ENCODE data around the gene DNAJC11. TPM values are rescaled to one million over a fixed set of nuclear protein-coding genes. Genes with fewer than 3 reads are reported as not detected.

DNAJC11 gene
- total RNA-seq, 3 donors from 2014 or later = 23.0 to 30.5 (median 25.6) TPM

- TF ChIP-seq POLR2AphosphoS5 (IDR thresholded peaks at IDR 0.05) (no peak), CTCF (IDR thresholded peaks at IDR 0.05) (no peak), POLR2A (IDR thresholded peaks at IDR 0.05) (no peak)
- Histone ChIP-seq H3K36me3 (no peaks in the 10 kb centered on the region), H3K4me3 (no peak overlapping the region), H3K4me1 (no peaks in the 10 kb centered on the region), H3K27me3 (no peaks in the 10 kb centered on the region), H3K9me3 (no peaks in the 10 kb centered on the region), H3K27ac (no peak overlapping the region)
- intact Hi-C loops (cut with DNase I; ENCODE audit: low total_unique reads) = no loop called here
- DNase-seq (ENCODE audit: low spot score in 2 of 2) = no peak
Measured at GRCh38 chr1:6688001-6688400, 13.6 kb downstream of the DNAJC11 start.

GRCh38 chr1:6686294-6686693, 15.3 kb downstream of the DNAJC11 start:
- Histone ChIP-seq H3K36me3 (no peaks in the 10 kb centered on the region), H3K9me3 (no peaks in the 10 kb centered on the region), H3K4me3 (no peak overlapping the region), H3K27me3 (no peaks in the 10 kb centered on the region), H3K27ac (no peak overlapping the region), H3K4me1 (no peaks in the 10 kb centered on the region)
- no peak for DNase-seq (ENCODE audit: low spot score in 2 of 2)
- intact Hi-C loops (cut with DNase I; ENCODE audit: low total_unique reads) = no loop called here
- TF ChIP-seq POLR2AphosphoS5 (IDR thresholded peaks at IDR 0.05) (no peak), POLR2A (IDR thresholded peaks at IDR 0.05) (no peak)

DNA sequence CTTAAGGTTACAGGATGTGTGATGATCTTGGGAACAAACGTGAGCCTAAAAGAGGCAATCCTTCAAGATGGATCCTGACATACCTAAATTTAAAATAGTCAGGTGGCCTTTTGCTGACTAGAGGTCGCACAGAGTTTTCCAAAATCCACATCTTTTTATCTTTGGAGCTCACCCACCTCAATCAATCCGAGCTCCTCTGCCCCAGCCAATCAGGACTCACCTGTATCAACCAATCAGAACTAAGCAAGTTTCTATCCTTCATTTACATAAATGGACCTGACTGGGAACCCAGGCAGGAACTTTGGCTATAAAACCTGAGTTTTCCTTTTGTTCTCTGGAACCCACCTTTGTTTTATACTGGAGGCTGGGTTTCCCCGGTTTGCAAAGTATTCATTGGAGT, 16.2 kb downstream of the DNAJC11 start:
- H3K36me3 ChIP-seq = no peaks in the 10 kb centered on the region
- H3K9me3 ChIP-seq = no peaks in the 10 kb centered on the region
- no peak overlapping the region for H3K4me3 ChIP-seq
- no peaks in the 10 kb centered on the region for H3K4me1 ChIP-seq
- H3K27ac ChIP-seq = no peak overlapping the region
- DNase-seq (ENCODE audit: low spot score in 2 of 2) = no peak
- no peak for TF ChIP-seq POLR2AphosphoS5 (IDR thresholded peaks at IDR 0.05)
- TF ChIP-seq CTCF (IDR thresholded peaks at IDR 0.05) = no peak
- no peak for TF ChIP-seq POLR2A (IDR thresholded peaks at IDR 0.05)
- H3K27me3 ChIP-seq = no peaks in the 10 kb centered on the region
- intact Hi-C loops (cut with DNase I; ENCODE audit: low total_unique reads) = no loop called here

DNA sequence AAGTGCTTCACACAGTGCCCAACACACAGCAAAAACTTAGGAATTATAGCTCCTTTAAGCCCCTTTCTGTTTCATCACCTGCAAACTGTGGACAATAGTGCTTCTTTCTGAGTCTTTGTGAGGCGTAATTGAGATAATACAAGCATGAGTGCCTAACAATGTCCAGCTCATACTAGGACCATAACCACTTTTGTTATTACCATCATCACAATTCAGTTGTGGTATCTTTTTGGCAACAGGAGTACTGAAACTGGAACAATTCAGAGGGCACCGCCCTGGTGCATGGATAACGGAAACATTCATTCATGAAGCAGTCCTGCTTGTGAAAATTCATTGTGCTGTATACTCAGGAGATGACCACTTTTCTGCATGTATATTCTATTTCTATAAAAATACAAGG, 18.2 kb downstream of the DNAJC11 start:
- Histone ChIP-seq H3K9me3 (no peaks in the 10 kb centered on the region), H3K27ac (no peak overlapping the region), H3K4me3 (no peak overlapping the region), H3K36me3 (no peaks in the 10 kb centered on the region), H3K4me1 (no peaks in the 10 kb centered on the region), H3K27me3 (no peaks in the 10 kb centered on the region)
- DNase-seq (ENCODE audit: low spot score in 2 of 2) = no peak
- intact Hi-C loops (cut with DNase I; ENCODE audit: low total_unique reads) = no loop called here
- TF ChIP-seq CTCF (IDR thresholded peaks at IDR 0.05) = no peak
- TF ChIP-seq POLR2A (IDR thresholded peaks at IDR 0.05) = no peak
- no peak for TF ChIP-seq POLR2AphosphoS5 (IDR thresholded peaks at IDR 0.05)

DNA sequence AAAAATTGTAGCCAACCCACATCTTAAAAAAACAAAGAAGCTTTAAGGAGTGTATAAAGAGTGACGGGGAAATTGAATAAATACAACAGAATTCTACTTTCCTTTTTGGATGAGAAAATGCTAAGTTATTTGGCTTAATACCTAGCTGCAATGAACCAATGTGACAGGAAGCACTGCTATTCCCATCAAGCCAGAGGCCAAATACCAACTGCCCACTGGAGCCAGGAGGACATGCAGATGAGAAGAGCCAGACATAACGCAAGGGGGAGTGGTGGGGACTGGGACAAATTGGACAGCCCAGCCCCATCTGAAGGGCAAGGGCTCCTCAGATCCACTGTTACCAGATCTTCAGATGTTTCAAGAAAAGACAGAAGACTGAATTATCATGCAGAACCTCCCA, 25.7 kb downstream of the DNAJC11 start:
- H3K9me3 ChIP-seq = no peaks in the 10 kb centered on the region
- H3K36me3 ChIP-seq = no peaks in the 10 kb centered on the region
- H3K27me3 ChIP-seq = no peaks in the 10 kb centered on the region
- H3K27ac ChIP-seq = no peak overlapping the region
- intact Hi-C loops (cut with DNase I; ENCODE audit: low total_unique reads) = no loop called here
- no peak overlapping the region for H3K4me3 ChIP-seq
- no peaks in the 10 kb centered on the region for H3K4me1 ChIP-seq
- no peak for TF ChIP-seq POLR2AphosphoS5 (IDR thresholded peaks at IDR 0.05)
- TF ChIP-seq CTCF (IDR thresholded peaks at IDR 0.05) = no peak
- TF ChIP-seq POLR2A (IDR thresholded peaks at IDR 0.05) = no peak
- no peak for DNase-seq (ENCODE audit: low spot score in 2 of 2)

DNA sequence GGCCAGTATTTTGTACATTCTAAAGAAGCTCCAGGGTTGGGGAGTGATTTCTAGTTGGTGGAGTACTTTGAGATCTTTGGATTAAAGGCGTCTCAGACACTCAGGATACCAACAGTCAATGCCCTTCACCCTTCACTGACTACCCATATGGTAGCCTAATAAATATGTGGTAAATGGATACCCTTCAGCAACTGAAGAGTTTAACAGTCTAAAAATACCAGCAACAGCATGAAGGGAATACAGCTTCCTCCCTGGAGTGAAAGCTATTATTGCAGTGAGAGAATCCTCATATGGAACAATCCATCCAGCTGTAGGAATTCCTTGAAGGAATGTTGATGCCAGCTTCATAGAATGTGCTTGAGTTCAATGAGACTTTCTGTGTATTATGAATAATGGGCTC, 26.8 kb downstream of the DNAJC11 start:
- H3K9me3 ChIP-seq = no peaks in the 10 kb centered on the region
- H3K27ac ChIP-seq = no peak overlapping the region
- intact Hi-C loops (cut with DNase I; ENCODE audit: low total_unique reads) = no loop called here
- no peaks in the 10 kb centered on the region for H3K27me3 ChIP-seq
- no peak overlapping the region for H3K4me3 ChIP-seq
- no peaks in the 10 kb centered on the region for H3K4me1 ChIP-seq
- TF ChIP-seq POLR2AphosphoS5 (IDR thresholded peaks at IDR 0.05) (no peak), CTCF (IDR thresholded peaks at IDR 0.05) (no peak), POLR2A (IDR thresholded peaks at IDR 0.05) (no peak)
- no peaks in the 10 kb centered on the region for H3K36me3 ChIP-seq
- no peak for DNase-seq (ENCODE audit: low spot score in 2 of 2)

All from breast epithelium (tissue), 4 donors.